Smooth muscle cell (in vitro differentiated cells): ENCODE measurements around the gene EXOC4. TPM values are rescaled to one million over a fixed set of nuclear protein-coding genes. Genes with fewer than 3 reads are reported as not detected.

Experiments
- DNase-seq: peaks from one replicate; lab custom pipeline; 2025; ENCODE audit not compliant: unreplicated experiment; lab: John Stamatoyannopoulos, UW
- H2AFZ ChIP-seq: fragments of 200-600 bp; sonication (generic); 2 replicates; pipeline ENCODE4 v1.6.0; 2016; ENCODE audit warnings: antibody characterized with exemption, low read depth, mild to moderate bottlenecking
- H3F3A ChIP-seq: fragments of 200-600 bp; sonication (generic); 2 replicates; pipeline ENCODE4 v1.6.0; 2017; ENCODE audit warnings: antibody characterized with exemption, low read depth
- H3K27ac ChIP-seq: fragments of 200-600 bp; sonication (generic); 2 replicates; pipeline ENCODE4 v1.5.1; 2016; ENCODE audit warnings: low read depth, mild to moderate bottlenecking
- H3K27me3 ChIP-seq: fragments of 200-600 bp; sonication (generic); 2 replicates; pipeline ENCODE4 v1.6.1; 2016; ENCODE audit warnings: low read depth, mild to moderate bottlenecking
- H3K36me3 ChIP-seq: fragments of 200-600 bp; sonication (generic); 2 replicates; pipeline ENCODE4 v1.5.1; 2016; ENCODE audit warnings: low read depth
- H3K4me1 ChIP-seq: fragments of 200-600 bp; sonication (generic); 2 replicates; pipeline ENCODE4 v1.5.1; 2016; ENCODE audit warnings: low read depth
- H3K4me2 ChIP-seq: fragments of 200-600 bp; sonication (generic); 2 replicates; pipeline ENCODE4 v1.6.0; 2016; ENCODE audit warnings: mild to moderate bottlenecking
- H3K4me3 ChIP-seq: fragments of 200-600 bp; sonication (generic); 2 replicates; pipeline ENCODE4 v1.5.1; 2016; ENCODE audit warnings: mild to moderate bottlenecking
- H3K79me2 ChIP-seq: fragments of 200-600 bp; sonication (generic); 2 replicates; pipeline ENCODE4 v1.6.0; 2016; ENCODE audit warnings: low read depth, mild to moderate bottlenecking
- H3K9ac ChIP-seq: fragments of 200-600 bp; sonication (generic); 2 replicates; pipeline ENCODE4 v1.6.0; 2016; ENCODE audit warnings: low read depth
- H3K9me3 ChIP-seq: fragments of 200-600 bp; sonication (generic); replicated peaks from 2 replicates; pipeline ENCODE4 v1.5.1; 2016; ENCODE audit warnings: low read depth
- H4K20me1 ChIP-seq: fragments of 200-600 bp; sonication (generic); 2 replicates; pipeline ENCODE4 v1.6.0; 2016; ENCODE audit warnings: low read depth
- CTCF ChIP-seq: fragments of 200-600 bp; sonication (generic); IDR thresholded peaks from 2 replicates; pipeline ENCODE4 v1.5.1; 2017; ENCODE audit warnings: borderline replicate concordance, mild to moderate bottlenecking, antibody characterized with exemption; ENCODE audit not compliant: insufficient read depth, poor library complexity, severe bottlenecking
- WGBS: methylation state at CpG from one replicate; pipeline ENCODE4 v1.1.7; 2016; ENCODE audit warnings: low lambda C conversion rate; 5-methylcytosine and 5-hydroxymethylcytosine counted together
- polyA plus RNA-seq: library from polyadenylated mRNA; unstranded; fragments of >200 nt; fragmentation: Nextera tagmentation; extraction: Ambion mirVana; gene quantifications from 2 replicates; pipeline ENCODE4 v1.2.1, GENCODE V29; 2016
- total RNA-seq: library from RNA; depleted of rRNA; stranded (reverse); fragments of >200 nt; gene quantifications from 2 replicates; pipeline ENCODE4 v1.2.3, GENCODE V29; 2014

EXOC4 gene
- total and polyA plus RNA-seq, 2 experiments from 2014 or later: 21.5 to 47.1 TPM

GRCh38 chr7:133699386-133699785, 446.5 kb downstream of the EXOC4 start:
- peaks cover 18% of the 10 kb centered on the region for H4K20me1 ChIP-seq
- DNase-seq: no peak
- no peaks in the 10 kb centered on the region for H3K9me3 ChIP-seq
- no peak for TF ChIP-seq CTCF
- no peaks in the 10 kb centered on the region for H3K4me1 ChIP-seq
- no peak overlapping the region for H3K4me3 ChIP-seq
- no peak overlapping the region for H3K9ac ChIP-seq
- H3K79me2 ChIP-seq: no peaks in the 10 kb centered on the region
- 78% methylated on average over 4 of the region's 4 CpGs for WGBS
- no peak overlapping the region for H3K27ac ChIP-seq
- H3K36me3 ChIP-seq: no peaks in the 10 kb centered on the region
- no peaks in the 10 kb centered on the region for H3K27me3 ChIP-seq
- no peak overlapping the region for H2AFZ ChIP-seq
- peaks cover 4% of the 10 kb centered on the region for H3F3A ChIP-seq
- H3K4me2 ChIP-seq: no peak overlapping the region

GRCh38 chr7:133702078-133702477, 449.2 kb downstream of the EXOC4 start:
- WGBS: 76% methylated on average over 7 of the region's 7 CpGs
- no peak for TF ChIP-seq CTCF
- Histone ChIP-seq H2AFZ (no peak overlapping the region), H4K20me1 (peaks cover 15% of the 10 kb centered on the region), H3K9ac (no peak overlapping the region), H3K9me3 (no peaks in the 10 kb centered on the region), H3K4me3 (no peak overlapping the region), H3K79me2 (no peaks in the 10 kb centered on the region), H3K36me3 (no peaks in the 10 kb centered on the region), H3K4me1 (no peaks in the 10 kb centered on the region), H3K27me3 (no peaks in the 10 kb centered on the region), H3K4me2 (no peak overlapping the region), H3F3A (peaks cover under 1% of the 10 kb centered on the region), H3K27ac (no peak overlapping the region)
- DNase-seq: no peak

GRCh38 chr7:133702960-133703359, 450.1 kb downstream of the EXOC4 start:
- no peaks in the 10 kb centered on the region for H3K27me3 ChIP-seq
- WGBS: 98% methylated on average over 2 of the region's 2 CpGs
- no peaks in the 10 kb centered on the region for H3K4me1 ChIP-seq
- no peak for TF ChIP-seq CTCF
- H3K4me2 ChIP-seq: no peak overlapping the region
- no peaks in the 10 kb centered on the region for H3K79me2 ChIP-seq
- H3K36me3 ChIP-seq: no peaks in the 10 kb centered on the region
- DNase-seq: no peak
- no peak overlapping the region for H3K9ac ChIP-seq
- H3K9me3 ChIP-seq: no peaks in the 10 kb centered on the region
- no peak overlapping the region for H2AFZ ChIP-seq
- no peaks in the 10 kb centered on the region for H3F3A ChIP-seq
- no peak overlapping the region for H3K4me3 ChIP-seq
- peak overlapping the region; percentile 83 for H3K27ac ChIP-seq
- H4K20me1 ChIP-seq: peaks cover 9% of the 10 kb centered on the region

- Histone ChIP-seq H3K9ac (no peak overlapping the region), H3K4me1 (no peaks in the 10 kb centered on the region), H3K36me3 (no peaks in the 10 kb centered on the region), H2AFZ (no peak overlapping the region), H3K4me2 (peak overlapping the region; percentile 52), H3F3A (no peaks in the 10 kb centered on the region), H3K27me3 (no peaks in the 10 kb centered on the region), H3K4me3 (no peak overlapping the region), H3K9me3 (no peaks in the 10 kb centered on the region), H3K27ac (peak overlapping the region; percentile 83), H3K79me2 (no peaks in the 10 kb centered on the region), H4K20me1 (peaks cover 4% of the 10 kb centered on the region)
- WGBS: 57% methylated on average over 4 of the region's 4 CpGs
- DNase-seq: no peak
- TF ChIP-seq CTCF: no peak
Observed at GRCh38 chr7:133703547-133703946, 450.7 kb downstream of the EXOC4 start.
